SU-DHL-6 (cell line): ENCODE results near the gene FOXA1.

Experiments used
- H2AFZ ChIP-seq: fragments of 200-600 bp; sonication (generic); 2 replicates; pipeline ENCODE4 v1.6.1; 2014; ENCODE audit warnings: low read depth, mild to moderate bottlenecking, moderate library complexity, mixed read lengths, antibody characterized with exemption, low read length; ENCODE audit not compliant: severe bottlenecking
- H3F3A ChIP-seq: fragments of 200-600 bp; shearing (Covaris generic); 2 replicates; pipeline ENCODE4 v1.6.0; 2016; ENCODE audit warnings: antibody characterized with exemption, mild to moderate bottlenecking; ENCODE audit not compliant: insufficient read depth
- H3K27ac ChIP-seq: fragments of 200-600 bp; sonication (generic); 2 replicates; pipeline ENCODE4 v1.5.1; 2016; ENCODE audit warnings: low read depth, mild to moderate bottlenecking, low read length, moderate library complexity, mixed read lengths
- H3K27me3 ChIP-seq: fragments of 200-600 bp; sonication (generic), shearing (Covaris generic); 2 replicates; pipeline ENCODE4 v1.6.0; 2014; ENCODE audit warnings: mild to moderate bottlenecking, low read length
- H3K36me3 ChIP-seq: fragments of 200-600 bp; sonication (generic); 2 replicates; pipeline ENCODE4 v1.6.1; 2014; ENCODE audit warnings: mild to moderate bottlenecking, low read length, mixed read lengths
- H3K4me2 ChIP-seq: fragments of 300-600, 200-600 bp; shearing (Covaris generic), sonication (generic); 2 replicates; pipeline ENCODE4 v1.6.0; 2014; ENCODE audit warnings: low read length, low read depth, mild to moderate bottlenecking; ENCODE audit not compliant: poor library complexity, severe bottlenecking
- H3K4me3 ChIP-seq: fragments of 200-600 bp; sonication (generic); 2 replicates; pipeline ENCODE4 v1.5.1; 2014; ENCODE audit warnings: antibody characterized with exemption, low read length, mild to moderate bottlenecking, mixed read lengths; ENCODE audit not compliant: insufficient read depth, poor library complexity, severe bottlenecking
- H3K79me2 ChIP-seq: fragments of 200-600 bp; sonication (generic); 2 replicates; pipeline ENCODE4 v1.6.1; 2014; ENCODE audit warnings: mild to moderate bottlenecking, low read length, moderate library complexity; ENCODE audit not compliant: insufficient read depth
- H3K9ac ChIP-seq: fragments of 200-600 bp; sonication (generic); 2 replicates; pipeline ENCODE4 v1.7.0; 2014; ENCODE audit warnings: mild to moderate bottlenecking, low read length
- H3K9me2 ChIP-seq: fragments of 200-600 bp; sonication (generic); replicated peaks from 2 replicates; pipeline ENCODE4 v1.6.1; 2014; ENCODE audit warnings: low read length; ENCODE audit not compliant: insufficient read depth
- H3K9me3 ChIP-seq: fragments of 200-600 bp; sonication (generic); 2 replicates; pipeline ENCODE4 v1.6.1; 2014; ENCODE audit warnings: low read length, mixed read lengths; ENCODE audit not compliant: insufficient read depth
- H4K20me1 ChIP-seq: fragments of 200-600 bp; sonication (generic); 2 replicates; pipeline ENCODE4 v1.6.1; 2014; ENCODE audit warnings: low read depth, mild to moderate bottlenecking, antibody characterized with exemption, low read length, moderate library complexity, mixed read lengths
- EZH2phosphoT487 ChIP-seq: fragments of 200-600 bp; sonication (generic), shearing (Covaris generic); conservative IDR thresholded peaks from 2 replicates; pipeline ENCODE4 v1.6.1; 2018; ENCODE audit warnings: mild to moderate bottlenecking, antibody characterized with exemption, low read length, moderate library complexity, mixed read lengths
- TF ChIP-seq, protein P1 (sequence below): fragments of 200-600 bp; sonication (generic); IDR thresholded peaks from one replicate; pipeline ENCODE4 v1.5.1; 2017; ENCODE audit warnings: antibody characterized with exemption, mild to moderate bottlenecking, low read length, moderate library complexity; ENCODE audit not compliant: insufficient read depth, poor library complexity, severe bottlenecking

Gene FOXA1

DNA sequence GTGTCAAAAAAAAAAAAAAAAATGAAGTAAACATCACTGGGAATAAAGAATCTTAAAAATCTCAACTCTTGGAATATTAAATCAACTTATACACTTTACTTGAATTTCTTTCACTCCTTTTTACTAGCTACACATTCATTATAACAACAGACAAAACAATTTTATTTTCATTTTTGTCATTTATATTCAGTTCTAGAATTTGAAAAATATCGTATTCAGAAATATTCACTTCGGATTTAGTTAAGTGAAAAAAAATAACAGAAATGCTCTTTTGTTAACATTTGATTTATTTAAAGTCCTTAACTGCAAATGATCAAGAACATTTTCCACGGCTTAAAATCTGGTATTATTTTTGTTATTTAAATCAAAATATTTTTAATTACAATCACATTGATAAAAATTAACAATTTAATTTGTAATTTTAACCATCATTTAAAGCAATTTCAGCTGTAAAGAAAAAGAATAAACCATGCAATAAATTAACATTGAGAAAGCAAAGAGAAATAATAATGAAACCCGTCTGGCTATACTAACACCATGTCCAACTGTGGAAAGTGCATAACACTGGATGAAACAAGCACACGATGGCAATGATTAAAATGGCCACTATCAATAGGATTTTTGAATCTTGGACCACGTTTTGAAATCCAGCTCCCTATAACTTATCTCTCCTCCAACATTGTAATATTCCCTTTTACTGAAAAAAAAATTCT is 5.2 kb downstream of the FOXA1 start:
- Histone ChIP-seq H3K9ac (no peak overlapping the region), H3F3A (no peaks in the 10 kb centered on the region), H3K79me2 (no peaks in the 10 kb centered on the region), H2AFZ (no peak overlapping the region), H3K4me3 (no peak overlapping the region), H3K27me3 (no peaks in the 10 kb centered on the region), H3K36me3 (no peaks in the 10 kb centered on the region), H4K20me1 (no peaks in the 10 kb centered on the region), H3K9me3 (no peaks in the 10 kb centered on the region), H3K4me2 (no peak overlapping the region), H3K27ac (no peak overlapping the region), H3K9me2 (no peaks in the 10 kb centered on the region)
- TF ChIP-seq, protein P1, sequence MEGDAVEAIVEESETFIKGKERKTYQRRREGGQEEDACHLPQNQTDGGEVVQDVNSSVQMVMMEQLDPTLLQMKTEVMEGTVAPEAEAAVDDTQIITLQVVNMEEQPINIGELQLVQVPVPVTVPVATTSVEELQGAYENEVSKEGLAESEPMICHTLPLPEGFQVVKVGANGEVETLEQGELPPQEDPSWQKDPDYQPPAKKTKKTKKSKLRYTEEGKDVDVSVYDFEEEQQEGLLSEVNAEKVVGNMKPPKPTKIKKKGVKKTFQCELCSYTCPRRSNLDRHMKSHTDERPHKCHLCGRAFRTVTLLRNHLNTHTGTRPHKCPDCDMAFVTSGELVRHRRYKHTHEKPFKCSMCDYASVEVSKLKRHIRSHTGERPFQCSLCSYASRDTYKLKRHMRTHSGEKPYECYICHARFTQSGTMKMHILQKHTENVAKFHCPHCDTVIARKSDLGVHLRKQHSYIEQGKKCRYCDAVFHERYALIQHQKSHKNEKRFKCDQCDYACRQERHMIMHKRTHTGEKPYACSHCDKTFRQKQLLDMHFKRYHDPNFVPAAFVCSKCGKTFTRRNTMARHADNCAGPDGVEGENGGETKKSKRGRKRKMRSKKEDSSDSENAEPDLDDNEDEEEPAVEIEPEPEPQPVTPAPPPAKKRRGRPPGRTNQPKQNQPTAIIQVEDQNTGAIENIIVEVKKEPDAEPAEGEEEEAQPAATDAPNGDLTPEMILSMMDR = no peak
- no peak for TF ChIP-seq EZH2phosphoT487

DNA sequence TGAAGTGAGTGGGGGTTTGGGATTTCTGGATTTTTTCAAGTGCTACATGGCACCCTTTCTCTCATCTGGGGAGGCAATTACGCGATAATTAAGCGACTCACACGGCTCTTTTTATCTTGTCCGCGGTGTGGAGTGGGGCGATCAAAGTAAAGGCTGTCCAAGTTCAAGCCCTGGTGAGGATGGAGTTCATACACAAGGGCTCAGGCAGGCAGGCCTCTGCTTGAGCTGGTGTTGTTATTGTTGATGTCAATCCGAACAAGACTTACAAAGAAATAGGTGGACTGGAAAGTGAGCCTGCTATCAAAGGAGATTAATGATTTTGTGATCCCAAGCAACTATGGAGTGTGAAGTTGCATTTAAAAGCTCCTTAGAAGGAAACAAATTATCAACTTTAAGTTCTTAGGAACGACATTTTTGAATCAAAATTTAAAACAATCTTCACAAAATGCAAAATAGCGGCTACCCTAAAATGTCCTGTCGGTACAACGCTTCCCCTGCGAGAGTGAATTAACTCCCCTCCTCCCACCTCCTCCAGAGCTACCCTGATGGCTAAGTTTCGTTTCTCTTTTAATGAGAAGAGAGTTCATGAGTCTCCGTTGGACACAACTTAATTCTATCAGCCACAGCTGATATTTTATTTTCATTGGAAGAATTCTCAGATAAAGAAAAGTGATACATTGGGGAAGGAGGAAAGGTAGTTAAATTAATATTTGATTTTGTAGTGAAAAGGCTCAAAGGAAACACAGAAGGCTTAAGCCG is 5.9 kb downstream of the FOXA1 start:
- H3K9me2 ChIP-seq = no peaks in the 10 kb centered on the region
- H2AFZ ChIP-seq = no peak overlapping the region
- H3K4me3 ChIP-seq = no peak overlapping the region
- no peak overlapping the region for H3K4me2 ChIP-seq
- no peaks in the 10 kb centered on the region for H3K79me2 ChIP-seq
- no peak overlapping the region for H3K27ac ChIP-seq
- no peak for TF ChIP-seq EZH2phosphoT487
- TF ChIP-seq, protein P1 = no peak
- H3K36me3 ChIP-seq = no peaks in the 10 kb centered on the region
- H3K27me3 ChIP-seq = no peaks in the 10 kb centered on the region
- H4K20me1 ChIP-seq = no peaks in the 10 kb centered on the region
- H3K9ac ChIP-seq = no peak overlapping the region
- H3F3A ChIP-seq = no peaks in the 10 kb centered on the region
- H3K9me3 ChIP-seq = no peaks in the 10 kb centered on the region

DNA sequence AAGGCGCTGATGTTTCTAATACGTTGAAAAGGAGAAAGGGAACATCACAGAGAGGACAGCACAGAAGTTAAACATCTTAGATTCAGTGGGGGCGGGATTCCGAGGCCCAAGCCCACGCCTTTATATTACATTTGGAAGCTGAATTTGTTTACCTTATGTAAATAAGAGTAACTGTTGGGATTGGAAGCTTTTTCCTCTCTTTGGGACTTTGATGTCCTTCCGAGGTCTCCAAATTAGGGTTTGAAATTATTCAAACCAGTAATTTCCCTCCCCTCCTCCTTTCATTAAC is 6.4 kb downstream of the FOXA1 start:
- Histone ChIP-seq H3F3A (no peaks in the 10 kb centered on the region), H3K4me3 (no peak overlapping the region), H3K27ac (no peak overlapping the region), H2AFZ (no peak overlapping the region), H3K4me2 (no peak overlapping the region), H3K36me3 (no peaks in the 10 kb centered on the region), H3K9ac (no peak overlapping the region), H3K9me3 (no peaks in the 10 kb centered on the region), H3K9me2 (no peaks in the 10 kb centered on the region), H3K27me3 (no peaks in the 10 kb centered on the region), H4K20me1 (no peaks in the 10 kb centered on the region), H3K79me2 (no peaks in the 10 kb centered on the region)
- TF ChIP-seq EZH2phosphoT487 = no peak
